ENCODE measurements around the gene LRRC61.
"Not testable (repeated sequence)": the region's sequence is repeated elsewhere in the genome, so short reads cannot be mapped to it uniquely, and the experiment has no call there.

LRRC61 gene

DNA sequence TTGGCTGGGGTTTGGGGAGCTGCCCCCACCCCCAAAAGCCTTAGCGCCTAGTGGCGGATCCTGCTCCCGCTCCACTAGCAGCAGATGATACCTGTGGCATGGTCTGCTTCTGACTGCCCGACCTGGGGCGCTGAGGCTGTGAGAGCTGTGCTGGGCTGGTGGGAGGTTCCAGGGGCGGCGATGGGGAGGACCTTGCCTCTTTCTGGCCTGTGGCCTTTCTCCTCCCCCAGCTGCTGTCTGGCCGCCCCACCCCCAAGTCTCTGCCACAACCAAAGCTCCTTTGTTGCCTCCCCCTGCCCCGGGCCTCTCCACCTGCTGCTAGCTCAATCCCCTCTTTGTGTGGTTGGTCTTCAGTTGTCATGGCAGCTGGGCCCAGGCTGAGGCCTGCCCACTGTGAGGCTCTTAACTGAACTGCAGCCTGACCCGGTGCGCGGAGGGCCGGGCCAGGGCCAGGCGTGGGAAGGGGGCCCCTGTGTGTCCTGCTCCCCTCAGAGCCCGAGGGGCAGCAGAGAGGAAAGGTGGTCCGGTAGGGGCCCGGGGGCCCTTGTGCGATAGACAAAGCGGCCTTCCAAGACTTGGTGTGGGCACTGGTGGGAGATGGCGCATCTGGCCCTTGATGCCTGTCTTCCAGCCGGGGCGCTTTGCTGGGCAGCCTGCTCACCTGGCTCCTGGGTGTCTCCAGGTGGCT, 60.7 kb downstream of the LRRC61 start:
- DNase-seq (ENCODE audit: low spot score) = no peak

DNA sequence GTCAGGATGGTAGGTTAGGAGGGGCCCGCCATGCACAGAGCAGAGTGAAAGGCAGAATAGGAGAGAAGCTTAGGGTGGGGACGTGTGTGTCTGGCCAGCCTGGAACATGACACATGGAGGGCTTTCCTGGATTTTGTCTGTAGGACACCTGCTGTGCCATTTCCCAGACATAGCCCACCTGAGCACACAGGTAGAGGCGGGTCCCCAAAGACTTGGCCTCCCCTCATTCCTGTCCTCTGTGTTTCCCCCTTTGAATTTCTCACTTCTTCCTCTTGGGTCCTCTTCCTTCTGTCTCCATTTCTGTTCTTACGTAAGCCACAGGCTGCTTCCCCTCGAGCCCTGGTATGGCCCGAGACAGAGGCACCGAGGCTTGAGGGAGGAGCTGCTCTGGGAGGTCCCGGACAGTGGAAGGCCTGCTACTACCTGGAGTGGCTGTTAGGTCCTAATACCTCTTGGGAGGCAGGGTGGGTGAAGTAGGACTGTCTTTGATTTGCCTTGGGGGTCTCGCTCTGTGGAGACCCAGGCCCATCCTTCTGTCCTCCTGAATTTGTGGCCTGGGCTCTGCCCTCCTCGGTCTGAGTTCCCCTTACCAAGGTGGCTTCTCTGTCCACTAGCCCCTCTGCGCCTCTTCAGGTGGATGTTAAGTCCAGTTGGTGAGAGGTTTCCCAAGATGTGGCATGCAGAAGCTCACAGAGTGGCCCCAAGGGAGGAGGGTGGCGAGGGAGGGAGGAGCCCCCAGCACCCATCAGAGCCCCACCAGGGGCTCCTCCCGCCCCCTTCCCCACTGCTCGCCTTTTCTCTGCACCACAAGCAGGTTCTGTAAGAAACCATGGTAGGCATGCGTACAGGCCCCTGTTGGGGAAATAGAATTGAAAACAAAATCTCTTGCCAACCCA, 61.5 kb downstream of the LRRC61 start:
- DNase-seq (ENCODE audit: low spot score) = no peak

- no peak for DNase-seq (ENCODE audit: low spot score)
Observed at GRCh38 chr7:150385302-150385723, 62.2 kb downstream of the LRRC61 start.

- DNase-seq (ENCODE audit: low spot score) = not testable (repeated sequence)
Observed at GRCh38 chr7:150385884-150386283, 62.7 kb downstream of the LRRC61 start.
